A673 (cell line): ENCODE results near the gene TECPR2. TPM values are rescaled to one million over a fixed set of nuclear protein-coding genes. Genes with fewer than 3 reads are reported as not detected.

Source experiments
- BruUV-seq: library from RNA; stranded (reverse); fragments of 400-500 nt; replicated peaks from 2 replicates; lab custom pipeline; 2021; lab: Mats Ljungman, UMichigan
- CTCF ChIA-PET: fragments of 300-600 bp; sonication (Branson Sonifier 250); formaldehyde crosslinking; loops from one replicate; lab custom pipeline; 2022; ENCODE audit warnings: antibody characterized with exemption; lab: Charles Lee
- POLR2A ChIA-PET: fragments of 300-600 bp; sonication (Branson Sonifier 250); formaldehyde crosslinking; loops from one replicate; lab custom pipeline; 2022; ENCODE audit warnings: antibody characterized with exemption; ENCODE audit not compliant: low non-redundant PET; lab: Charles Lee
- DNase-seq: peaks from one replicate; pipeline ENCODE4 v3.0.0-alpha.2; 2015; ENCODE audit warnings: low spot score
- H3K27ac ChIP-seq: fragments of 200-600 bp; sonication (generic); 2 replicates; pipeline ENCODE4 v1.5.1; 2016; ENCODE audit warnings: mixed run types, low read depth, mild to moderate bottlenecking, mixed read lengths, antibody characterized with exemption, low read length; ENCODE audit not compliant: poor library complexity, severe bottlenecking
- H3K27me3 ChIP-seq: fragments of 200-600 bp; sonication (generic); replicated peaks from 2 replicates; pipeline ENCODE4 v1.6.1; 2017; ENCODE audit warnings: mixed run types, low read depth, mild to moderate bottlenecking, mixed read lengths, antibody characterized with exemption, low read length; ENCODE audit not compliant: insufficient read depth, poor library complexity
- H3K36me3 ChIP-seq: fragments of 200-600 bp; sonication (generic); 2 replicates; pipeline ENCODE4 v1.6.1; 2016; ENCODE audit warnings: mixed run types, mild to moderate bottlenecking, mixed read lengths, antibody characterized with exemption, low read length; ENCODE audit not compliant: insufficient read depth, poor library complexity, severe bottlenecking
- H3K4me1 ChIP-seq: fragments of 200-600 bp; sonication (generic); 2 replicates; pipeline ENCODE4 v1.6.1; 2017; ENCODE audit warnings: mixed run types, mild to moderate bottlenecking, mixed read lengths, antibody characterized with exemption, low read length; ENCODE audit not compliant: insufficient read depth, poor library complexity, severe bottlenecking
- H3K4me3 ChIP-seq: fragments of 200-600 bp; sonication (generic); 2 replicates; pipeline ENCODE4 v1.5.1; 2016; ENCODE audit warnings: low read depth, mixed run types, mild to moderate bottlenecking, mixed read lengths, low read length; ENCODE audit not compliant: poor library complexity, severe bottlenecking
- H3K9me3 ChIP-seq: fragments of 200-600 bp; sonication (generic); 2 replicates; pipeline ENCODE4 v1.6.1; 2016; ENCODE audit warnings: mixed run types, low read depth, mild to moderate bottlenecking, mixed read lengths, antibody characterized with exemption, low read length; ENCODE audit not compliant: poor library complexity, severe bottlenecking
- CTCF ChIP-seq: fragments of 300-800, 200-600 bp; sonication (generic); conservative IDR thresholded peaks from 2 replicates; pipeline ENCODE4 v1.5.1; 2017; ENCODE audit warnings: low read depth, mild to moderate bottlenecking, antibody characterized with exemption, low read length, moderate library complexity, mixed read lengths
- EZH2 ChIP-seq: fragments of 200-600 bp; sonication (generic); IDR thresholded peaks from 2 replicates; pipeline ENCODE4 v1.6.1; 2017; ENCODE audit warnings: borderline replicate concordance, low read depth, mild to moderate bottlenecking, mixed read lengths, antibody characterized with exemption, low read length; ENCODE audit not compliant: poor library complexity, severe bottlenecking
- intact Hi-C: fragments of 100-400 bp; cut with micrococcal nuclease; formaldehyde crosslinking; loops from one replicate; pipeline ENCODE4 v1.10.0; 2022; ENCODE audit not compliant: unreplicated experiment
- total RNA-seq: library from RNA; stranded (reverse); gene quantifications from 2 replicates; pipeline ENCODE4 v1.2.3, GENCODE V29; 2021

Gene TECPR2
- total RNA-seq, 1 experiment from 2014 or later: 22.1 TPM

GRCh38 chr14:102445641-102446040 lies 82.9 kb downstream of the TECPR2 start:
- Histone ChIP-seq H3K4me1 (no peaks in the 10 kb centered on the region), H3K36me3 (peaks cover 13% of the 10 kb centered on the region), H3K27ac (no peak overlapping the region), H3K27me3 (no peaks in the 10 kb centered on the region), H3K4me3 (no peak overlapping the region), H3K9me3 (no peaks in the 10 kb centered on the region)
- DNase-seq: no peak
- BruUV-seq: no TSS peak
- intact Hi-C loops: no loop called here
- TF ChIP-seq EZH2 (no peak), CTCF (no peak)
- ChIA-PET POLR2A (no interaction called here), CTCF (no interaction called here)

GRCh38 chr14:102450206-102451063 lies 87.7 kb downstream of the TECPR2 start:
- no peak overlapping the region for H3K4me3 ChIP-seq
- no peak for TF ChIP-seq CTCF
- TF ChIP-seq EZH2: no peak
- DNase-seq: no peak
- BruUV-seq: no TSS peak
- CTCF ChIA-PET: no interaction called here
- intact Hi-C loops: no loop called here
- H3K9me3 ChIP-seq: no peaks in the 10 kb centered on the region
- POLR2A ChIA-PET: interaction anchor here (0.6 kb wide), 1 partner anchor 111 kb away, joined by 3 read pairs; no protein-coding TSS in a partner anchor
- no peaks in the 10 kb centered on the region for H3K27me3 ChIP-seq
- H3K4me1 ChIP-seq: no peaks in the 10 kb centered on the region
- no peak overlapping the region for H3K27ac ChIP-seq
- H3K36me3 ChIP-seq: peaks cover 10% of the 10 kb centered on the region

- intact Hi-C loops: no loop called here
- no peak for TF ChIP-seq CTCF
- TF ChIP-seq EZH2: no peak
- no peak for DNase-seq
- Histone ChIP-seq H3K27me3 (no peaks in the 10 kb centered on the region), H3K4me1 (no peaks in the 10 kb centered on the region), H3K27ac (no peak overlapping the region), H3K36me3 (peaks cover 10% of the 10 kb centered on the region), H3K4me3 (no peak overlapping the region), H3K9me3 (no peaks in the 10 kb centered on the region)
- CTCF ChIA-PET: no interaction called here
- no TSS peak for BruUV-seq
- POLR2A ChIA-PET: no interaction called here
These were observed 88.3 kb downstream of the TECPR2 start for GRCh38 chr14:102451064-102451352.
